ENCODE measurements around the gene NOTO.

- TF ChIP-seq CTCF (IDR thresholded peaks at IDR 0.05): no peak
- no peak for TF ChIP-seq POLR2AphosphoS5 (IDR thresholded peaks at IDR 0.05)
- no peak for TF ChIP-seq POLR2A (IDR thresholded peaks at IDR 0.05)
These were observed 26.3 kb downstream of the NOTO start for GRCh38 chr2:73228631-73229030.

All from upper lobe of left lung (tissue), 4 donors.